ENCODE data around the gene WNT7A.

WNT7A gene

DNA sequence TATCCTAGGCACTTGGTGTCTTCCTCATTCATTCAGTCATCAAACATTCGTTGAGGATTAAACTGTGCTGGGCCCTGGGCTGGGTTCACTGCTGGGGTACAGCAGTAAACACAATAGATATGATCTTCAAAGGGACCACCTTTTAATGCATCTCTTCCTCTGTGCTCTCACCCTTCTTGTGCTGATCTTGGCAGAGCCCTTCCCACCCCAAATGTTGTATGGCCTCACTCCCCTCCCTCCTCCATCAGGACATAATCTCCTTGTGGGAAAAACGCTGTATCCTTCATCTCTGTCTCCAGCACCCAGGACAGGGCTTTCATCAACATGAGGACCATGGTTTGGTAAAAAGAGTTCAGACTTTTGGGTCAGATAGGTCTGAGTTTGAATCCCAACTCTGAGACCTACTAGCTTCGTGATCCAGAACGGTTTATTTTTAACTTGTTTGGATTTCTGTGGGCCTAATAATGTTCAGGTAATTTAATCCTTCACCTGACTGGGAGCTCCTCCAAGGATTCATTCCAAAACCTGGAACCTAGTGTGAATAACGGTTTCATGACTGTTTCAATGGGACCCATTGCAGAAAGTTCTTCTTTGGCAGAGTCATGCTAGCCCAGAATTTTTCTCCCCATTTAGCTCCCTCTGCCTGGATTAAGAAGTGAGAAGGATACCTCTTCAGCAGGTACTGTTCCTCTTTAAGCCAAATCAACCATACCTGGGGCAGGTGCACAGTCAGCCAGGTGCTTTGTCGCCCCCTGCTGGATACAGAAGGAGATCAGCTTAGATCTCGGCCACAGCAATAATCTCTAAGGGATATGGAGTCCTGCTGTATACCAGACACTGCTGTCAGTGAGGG is 5.2 kb upstream of the WNT7A start:
- DNase-seq (ENCODE audit: low spot score) = peak; percentile 31

GRCh38 chr3:13883681-13884080 is 3.8 kb upstream of the WNT7A start:
- no peak overlapping the region for H3K27ac ChIP-seq
- H3K4me3 ChIP-seq = no peak overlapping the region
- no peak for DNase-seq (ENCODE audit: low spot score)
- TF ChIP-seq, protein P1, sequence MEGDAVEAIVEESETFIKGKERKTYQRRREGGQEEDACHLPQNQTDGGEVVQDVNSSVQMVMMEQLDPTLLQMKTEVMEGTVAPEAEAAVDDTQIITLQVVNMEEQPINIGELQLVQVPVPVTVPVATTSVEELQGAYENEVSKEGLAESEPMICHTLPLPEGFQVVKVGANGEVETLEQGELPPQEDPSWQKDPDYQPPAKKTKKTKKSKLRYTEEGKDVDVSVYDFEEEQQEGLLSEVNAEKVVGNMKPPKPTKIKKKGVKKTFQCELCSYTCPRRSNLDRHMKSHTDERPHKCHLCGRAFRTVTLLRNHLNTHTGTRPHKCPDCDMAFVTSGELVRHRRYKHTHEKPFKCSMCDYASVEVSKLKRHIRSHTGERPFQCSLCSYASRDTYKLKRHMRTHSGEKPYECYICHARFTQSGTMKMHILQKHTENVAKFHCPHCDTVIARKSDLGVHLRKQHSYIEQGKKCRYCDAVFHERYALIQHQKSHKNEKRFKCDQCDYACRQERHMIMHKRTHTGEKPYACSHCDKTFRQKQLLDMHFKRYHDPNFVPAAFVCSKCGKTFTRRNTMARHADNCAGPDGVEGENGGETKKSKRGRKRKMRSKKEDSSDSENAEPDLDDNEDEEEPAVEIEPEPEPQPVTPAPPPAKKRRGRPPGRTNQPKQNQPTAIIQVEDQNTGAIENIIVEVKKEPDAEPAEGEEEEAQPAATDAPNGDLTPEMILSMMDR (IDR thresholded peaks at IDR 0.05) = no peak

More for the DNA sequence above, 5.2 kb upstream of the WNT7A start:
- Histone ChIP-seq H3K27ac (no peak overlapping the region), H3K4me3 (no peak overlapping the region)
- TF ChIP-seq, protein P1 (IDR thresholded peaks at IDR 0.05) = no peak

DNA sequence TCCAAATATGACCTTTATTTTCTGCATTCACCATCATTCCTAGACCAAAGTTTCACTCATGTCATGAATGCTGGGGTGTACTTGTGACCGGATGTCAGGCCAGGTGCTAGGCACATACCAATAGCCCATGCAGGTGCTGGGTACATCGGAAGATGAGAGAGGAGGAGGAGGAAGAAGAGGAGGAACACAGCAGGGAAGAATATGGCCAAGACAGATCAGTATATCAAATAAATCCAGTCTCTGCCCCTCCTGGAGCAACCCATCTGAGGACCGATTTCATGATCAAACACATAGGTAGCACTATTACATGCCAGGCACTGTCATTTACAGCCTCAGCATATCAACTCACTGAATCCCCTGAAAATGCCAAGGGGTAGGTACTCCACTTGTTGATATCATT is 3.0 kb upstream of the WNT7A start:
- H3K27ac ChIP-seq = no peak overlapping the region
- DNase-seq (ENCODE audit: low spot score) = peak; percentile 19
- TF ChIP-seq, protein P1 (IDR thresholded peaks at IDR 0.05) = no peak

DNA sequence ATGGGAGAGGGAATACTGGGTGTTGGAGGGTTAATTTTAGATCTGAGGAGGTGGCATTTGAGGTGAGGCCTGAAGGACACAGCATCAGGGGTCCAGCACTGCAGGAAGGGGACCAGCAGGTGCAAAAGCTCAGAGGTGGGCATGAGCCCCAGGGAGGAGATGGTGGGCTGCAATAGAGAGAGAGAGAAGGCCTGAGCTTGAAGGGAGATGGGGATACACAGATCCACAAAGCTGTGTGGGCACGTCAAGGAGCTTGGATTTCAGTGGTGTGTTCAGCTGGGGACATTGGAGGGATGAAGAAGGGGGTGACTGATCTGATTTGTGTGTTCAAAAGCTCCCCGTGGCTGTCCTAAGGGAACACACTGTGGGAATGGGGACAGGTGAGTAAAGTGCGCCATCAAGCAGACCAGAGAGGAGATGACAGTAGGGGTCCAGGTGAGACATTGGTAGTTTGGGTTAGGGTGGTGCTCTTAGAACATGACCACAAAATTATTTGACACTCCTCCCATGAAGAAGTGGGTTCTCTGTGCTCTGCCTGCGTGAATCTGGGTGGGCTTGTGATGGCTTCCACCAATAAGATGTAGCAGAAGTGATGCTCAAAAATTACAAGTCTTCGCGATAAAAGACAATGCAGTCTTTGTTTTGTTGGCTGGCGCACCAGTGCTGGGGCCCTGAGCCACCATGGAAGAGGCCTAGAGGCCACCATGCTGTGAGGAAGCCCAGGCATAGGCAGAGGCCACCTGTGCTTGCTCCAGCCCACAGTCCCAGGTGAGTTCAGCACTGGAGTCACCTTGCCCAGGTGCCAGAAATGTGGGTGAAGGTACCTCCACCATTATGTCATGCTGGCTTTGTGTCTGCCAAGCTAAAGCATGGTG is 1.9 kb upstream of the WNT7A start:
- TF ChIP-seq, protein P1 (IDR thresholded peaks at IDR 0.05) = no peak
- DNase-seq (ENCODE audit: low spot score) = peak; percentile 38

More for the DNA sequence above, 3.0 kb upstream of the WNT7A start:
- H3K4me3 ChIP-seq = no peak overlapping the region

GRCh38 chr3:13880811-13881156 is 913 bp upstream of the WNT7A start:
- no peak overlapping the region for H3K27ac ChIP-seq
- TF ChIP-seq, protein P1 (IDR thresholded peaks at IDR 0.05) = no peak
- H3K4me3 ChIP-seq = peak overlapping the region; percentile 67
- peak; percentile 43 for DNase-seq (ENCODE audit: low spot score)

More for the DNA sequence above, 1.9 kb upstream of the WNT7A start:
- H3K4me3 ChIP-seq = no peak overlapping the region
- no peak overlapping the region for H3K27ac ChIP-seq

DNA sequence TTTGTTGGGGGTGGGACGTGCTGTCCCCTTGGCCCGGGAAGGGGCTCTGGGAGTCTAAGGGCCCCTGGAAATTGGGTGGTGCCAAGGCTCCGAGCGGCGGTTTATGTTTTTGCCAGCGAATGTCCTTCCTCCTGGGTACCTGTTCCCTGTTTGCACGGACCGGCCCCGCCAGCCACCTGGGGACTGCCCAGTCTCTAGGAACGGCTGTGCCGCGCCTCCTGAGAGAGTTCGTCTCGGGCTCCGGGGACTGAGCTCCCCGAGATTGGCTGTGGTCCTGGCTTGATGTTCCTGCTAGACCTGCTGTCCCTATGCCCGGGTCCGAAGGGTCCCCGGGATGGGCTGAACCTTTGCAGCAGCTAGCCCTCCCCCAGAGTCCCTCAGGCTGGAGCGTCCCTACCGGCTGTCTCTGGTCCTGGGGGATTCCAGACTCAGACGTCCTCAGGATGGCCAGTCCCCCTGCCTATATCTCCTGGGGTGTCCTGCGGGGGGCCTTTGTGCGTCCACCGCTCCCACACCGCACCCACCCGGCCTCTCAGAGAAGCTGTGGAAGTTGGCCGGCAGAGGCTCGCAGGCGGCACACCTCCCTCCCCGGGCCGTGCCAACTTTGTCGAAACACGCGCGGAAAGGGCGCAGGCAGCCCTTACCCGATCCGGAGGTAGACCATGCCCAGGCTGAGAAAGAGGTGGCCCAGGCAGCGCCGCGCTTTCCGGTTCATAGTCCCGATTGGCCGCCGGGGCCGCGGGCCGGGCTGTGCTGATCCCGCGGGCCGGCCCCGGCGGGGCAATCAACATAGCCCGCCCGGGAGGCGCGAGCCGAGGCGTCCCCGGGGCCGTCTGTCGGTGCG is 547 bp downstream of the WNT7A start:
- H3K27ac ChIP-seq = no peak overlapping the region
- H3K4me3 ChIP-seq = peak overlapping the region; percentile 67
- DNase-seq (ENCODE audit: low spot score) = peak; percentile 69
- TF ChIP-seq, protein P1 (IDR thresholded peaks at IDR 0.05) = no peak

Data from coronary artery (tissue), 2 donors.